ENCODE measurements around the gene CRYGN.

CRYGN gene

GRCh38 chr7:151405056-151405455 lies 34.9 kb downstream of the CRYGN start:
- Histone ChIP-seq H3K36me3 (ENCODE audit: control insufficient read depth, insufficient read depth, low read length) (no peaks in the 10 kb centered on the region), H3K9me3 (ENCODE audit: control insufficient read depth, insufficient read depth, low read length) (no peaks in the 10 kb centered on the region), H3K27ac (ENCODE audit: low read length) (no peak overlapping the region), H3K27me3 (ENCODE audit: control insufficient read depth, insufficient read depth, low read length) (no peaks in the 10 kb centered on the region), H3K4me3 (ENCODE audit: low read length) (no peak overlapping the region), H3K4me1 (ENCODE audit: control insufficient read depth, insufficient read depth, low read length) (peaks cover 9% of the 10 kb centered on the region)
- no peak for DNase-seq (ENCODE audit: low read depth, low spot score)
- WGBS (ENCODE audit: insufficient coverage, insufficient read length) = no CpG with 5 or more reads among the region's 9 CpGs

DNA sequence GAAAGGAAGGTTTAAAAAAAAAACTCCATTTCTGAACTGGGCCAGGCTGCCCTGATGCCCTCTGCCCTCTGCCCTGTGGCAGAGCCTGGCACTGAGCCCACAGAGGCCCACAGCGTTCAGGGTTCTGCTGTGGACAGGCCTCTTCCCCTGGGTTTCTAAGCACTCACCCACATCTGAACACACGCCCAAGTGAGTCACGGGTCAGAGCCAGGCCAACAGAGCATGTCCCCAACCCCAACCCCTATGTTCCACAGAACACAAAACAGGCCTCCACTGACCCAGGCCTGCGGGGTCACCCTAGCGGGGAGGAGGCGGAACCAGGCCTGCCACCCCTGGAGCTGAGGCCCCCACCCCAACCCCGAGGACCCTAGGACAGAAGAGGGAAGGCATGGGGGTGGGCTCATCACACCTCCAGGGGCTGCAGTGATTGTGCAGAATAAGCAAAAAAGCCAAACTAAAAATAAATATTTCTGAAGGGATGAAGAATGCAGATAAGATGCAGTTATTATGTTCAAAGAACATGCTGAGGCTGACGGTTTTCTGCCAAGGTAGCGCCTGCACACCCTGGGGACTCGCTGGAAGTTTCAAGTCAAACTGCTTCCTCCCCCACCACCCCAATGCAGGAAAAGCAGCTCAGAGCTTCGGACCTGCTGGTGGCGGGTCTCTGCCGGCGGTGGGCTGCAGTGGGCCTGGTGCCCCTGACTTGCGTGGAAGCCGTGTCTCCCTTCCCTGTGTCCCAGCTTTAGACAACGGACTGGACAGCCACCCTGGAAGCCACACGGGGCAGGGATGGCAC lies 35.5 kb downstream of the CRYGN start:
- DNase-seq (ENCODE audit: low read depth, low spot score) = no peak
- WGBS (ENCODE audit: insufficient coverage, insufficient read length) = no CpG with 5 or more reads among the region's 18 CpGs

DNA sequence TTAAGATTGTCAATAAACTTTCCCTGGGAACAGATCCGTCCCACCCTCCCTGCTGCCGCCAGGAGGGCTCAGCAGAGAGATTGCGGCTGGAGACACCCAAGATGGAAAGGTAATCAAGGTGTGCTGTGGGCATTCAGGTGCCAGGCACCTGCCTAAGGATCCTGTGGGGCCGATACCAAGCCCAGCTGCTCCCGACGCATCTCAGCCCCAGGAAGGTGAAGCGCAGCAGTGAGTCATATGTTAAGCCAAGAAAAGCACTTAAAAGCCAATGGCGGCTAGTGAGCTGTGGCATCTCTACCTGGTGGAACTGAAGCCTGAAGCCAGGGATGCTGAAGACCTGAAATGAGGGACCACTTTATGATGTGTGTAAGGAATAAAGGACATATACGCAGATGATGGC lies 36.2 kb downstream of the CRYGN start:
- H3K27ac ChIP-seq (ENCODE audit: low read length) = no peak overlapping the region
- peaks cover 9% of the 10 kb centered on the region for H3K4me1 ChIP-seq (ENCODE audit: control insufficient read depth, insufficient read depth, low read length)
- no peak for DNase-seq (ENCODE audit: low read depth, low spot score)
- H3K27me3 ChIP-seq (ENCODE audit: control insufficient read depth, insufficient read depth, low read length) = no peaks in the 10 kb centered on the region
- no CpG with 5 or more reads among the region's 9 CpGs for WGBS (ENCODE audit: insufficient coverage, insufficient read length)
- H3K36me3 ChIP-seq (ENCODE audit: control insufficient read depth, insufficient read depth, low read length) = no peaks in the 10 kb centered on the region
- H3K4me3 ChIP-seq (ENCODE audit: low read length) = no peak overlapping the region
- no peaks in the 10 kb centered on the region for H3K9me3 ChIP-seq (ENCODE audit: control insufficient read depth, insufficient read depth, low read length)

More for the DNA sequence above, 35.5 kb downstream of the CRYGN start:
- peaks cover 9% of the 10 kb centered on the region for H3K4me1 ChIP-seq (ENCODE audit: control insufficient read depth, insufficient read depth, low read length)
- H3K4me3 ChIP-seq (ENCODE audit: low read length) = no peak overlapping the region
- no peaks in the 10 kb centered on the region for H3K27me3 ChIP-seq (ENCODE audit: control insufficient read depth, insufficient read depth, low read length)
- H3K36me3 ChIP-seq (ENCODE audit: control insufficient read depth, insufficient read depth, low read length) = no peaks in the 10 kb centered on the region
- no peaks in the 10 kb centered on the region for H3K9me3 ChIP-seq (ENCODE audit: control insufficient read depth, insufficient read depth, low read length)
- H3K27ac ChIP-seq (ENCODE audit: low read length) = no peak overlapping the region

GRCh38 chr7:151402029-151402835 lies 37.7 kb downstream of the CRYGN start:
- Histone ChIP-seq H3K27ac (ENCODE audit: low read length) (no peak overlapping the region), H3K27me3 (ENCODE audit: control insufficient read depth, insufficient read depth, low read length) (no peaks in the 10 kb centered on the region), H3K4me1 (ENCODE audit: control insufficient read depth, insufficient read depth, low read length) (peaks cover 6% of the 10 kb centered on the region; the same call in 1 of the 2 replicates), H3K4me3 (ENCODE audit: low read length) (no peak overlapping the region), H3K36me3 (ENCODE audit: control insufficient read depth, insufficient read depth, low read length) (peaks cover 6% of the 10 kb centered on the region; the same call in 1 of the 2 replicates), H3K9me3 (ENCODE audit: control insufficient read depth, insufficient read depth, low read length) (no peaks in the 10 kb centered on the region)
- no CpG with 5 or more reads among the region's 16 CpGs for WGBS (ENCODE audit: insufficient coverage, insufficient read length)
- DNase-seq (ENCODE audit: low read depth, low spot score) = no peak

GRCh38 chr7:151400626-151401315 lies 39.2 kb downstream of the CRYGN start:
- H3K27ac ChIP-seq (ENCODE audit: low read length) = no peak overlapping the region
- peaks cover 6% of the 10 kb centered on the region; the same call in 1 of the 2 replicates for H3K36me3 ChIP-seq (ENCODE audit: control insufficient read depth, insufficient read depth, low read length)
- no peak overlapping the region for H3K4me3 ChIP-seq (ENCODE audit: low read length)
- no peaks in the 10 kb centered on the region for H3K9me3 ChIP-seq (ENCODE audit: control insufficient read depth, insufficient read depth, low read length)
- WGBS (ENCODE audit: insufficient coverage, insufficient read length) = no CpG with 5 or more reads among the region's 14 CpGs
- H3K27me3 ChIP-seq (ENCODE audit: control insufficient read depth, insufficient read depth, low read length) = no peaks in the 10 kb centered on the region
- peaks cover 5% of the 10 kb centered on the region; the same call in 1 of the 2 replicates for H3K4me1 ChIP-seq (ENCODE audit: control insufficient read depth, insufficient read depth, low read length)
- no peak for DNase-seq (ENCODE audit: low read depth, low spot score)

GRCh38 chr7:151399906-151400305 lies 40.0 kb downstream of the CRYGN start:
- H3K4me1 ChIP-seq (ENCODE audit: control insufficient read depth, insufficient read depth, low read length) = peaks cover 7% of the 10 kb centered on the region; the same call in 1 of the 2 replicates
- no peaks in the 10 kb centered on the region for H3K9me3 ChIP-seq (ENCODE audit: control insufficient read depth, insufficient read depth, low read length)
- WGBS (ENCODE audit: insufficient coverage, insufficient read length) = no CpG with 5 or more reads among the region's 14 CpGs
- peaks cover 6% of the 10 kb centered on the region; the same call in 1 of the 2 replicates for H3K36me3 ChIP-seq (ENCODE audit: control insufficient read depth, insufficient read depth, low read length)
- H3K27ac ChIP-seq (ENCODE audit: low read length) = no peak overlapping the region
- DNase-seq (ENCODE audit: low read depth, low spot score) = no peak
- H3K27me3 ChIP-seq (ENCODE audit: control insufficient read depth, insufficient read depth, low read length) = no peaks in the 10 kb centered on the region
- H3K4me3 ChIP-seq (ENCODE audit: low read length) = no peak overlapping the region

DNA sequence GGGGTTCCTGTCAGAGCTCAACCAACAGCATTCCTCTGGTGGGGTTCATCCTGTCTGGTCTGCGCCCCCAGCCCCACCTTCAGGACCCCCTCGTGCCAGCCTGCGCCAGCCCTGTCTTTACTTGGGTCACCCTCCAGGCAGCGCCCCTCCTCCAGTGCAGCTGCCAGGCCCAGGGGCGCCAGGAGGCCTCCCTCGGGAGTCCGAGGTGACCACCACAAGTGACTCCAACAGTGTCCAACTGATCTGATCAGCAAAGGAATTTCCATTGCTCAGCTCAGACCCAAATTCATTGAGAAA lies 40.7 kb downstream of the CRYGN start:
- Histone ChIP-seq H3K9me3 (ENCODE audit: control insufficient read depth, insufficient read depth, low read length) (no peaks in the 10 kb centered on the region), H3K4me3 (ENCODE audit: low read length) (no peak overlapping the region), H3K36me3 (ENCODE audit: control insufficient read depth, insufficient read depth, low read length) (peaks cover 6% of the 10 kb centered on the region; the same call in 1 of the 2 replicates), H3K27ac (ENCODE audit: low read length) (no peak overlapping the region), H3K27me3 (ENCODE audit: control insufficient read depth, insufficient read depth, low read length) (no peaks in the 10 kb centered on the region), H3K4me1 (ENCODE audit: control insufficient read depth, insufficient read depth, low read length) (peaks cover 5% of the 10 kb centered on the region; the same call in 1 of the 2 replicates)
- WGBS (ENCODE audit: insufficient coverage, insufficient read length) = no CpG with 5 or more reads among the region's 7 CpGs
- no peak for DNase-seq (ENCODE audit: low read depth, low spot score)

- Histone ChIP-seq H3K9me3 (ENCODE audit: control insufficient read depth, insufficient read depth, low read length) (no peaks in the 10 kb centered on the region), H3K4me1 (ENCODE audit: control insufficient read depth, insufficient read depth, low read length) (peaks cover 5% of the 10 kb centered on the region; the same call in 1 of the 2 replicates), H3K4me3 (ENCODE audit: low read length) (no peak overlapping the region), H3K27ac (ENCODE audit: low read length) (no peak overlapping the region), H3K36me3 (ENCODE audit: control insufficient read depth, insufficient read depth, low read length) (peaks cover 6% of the 10 kb centered on the region; the same call in 1 of the 2 replicates), H3K27me3 (ENCODE audit: control insufficient read depth, insufficient read depth, low read length) (no peaks in the 10 kb centered on the region)
- no peak for DNase-seq (ENCODE audit: low read depth, low spot score)
- 100% methylated on average over 7 of the region's 19 CpGs for WGBS (ENCODE audit: insufficient coverage, insufficient read length)
These were observed 41.3 kb downstream of the CRYGN start for GRCh38 chr7:151398446-151399304.

DNA sequence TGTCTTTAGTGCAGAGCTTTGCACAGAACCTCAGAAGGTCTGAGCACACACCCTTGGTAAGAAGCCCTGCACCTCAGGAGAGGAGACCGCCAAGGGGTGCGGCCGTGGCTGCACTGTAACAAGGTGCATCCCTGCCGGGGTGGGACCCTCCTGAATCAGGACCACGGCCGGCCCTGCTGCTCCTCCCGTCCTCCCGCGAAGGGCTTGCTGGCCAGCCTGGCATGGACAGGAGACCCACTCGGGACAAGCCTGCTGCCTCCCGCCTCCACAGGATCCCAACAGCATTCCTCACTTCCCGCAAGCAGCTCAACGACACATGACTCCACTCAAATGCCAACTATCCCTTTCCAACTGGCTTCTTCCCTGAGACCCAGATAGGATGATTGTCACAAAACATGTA lies 42.9 kb downstream of the CRYGN start:
- DNase-seq (ENCODE audit: low read depth, low spot score) = no peak
- Histone ChIP-seq H3K9me3 (ENCODE audit: control insufficient read depth, insufficient read depth, low read length) (no peaks in the 10 kb centered on the region), H3K4me3 (ENCODE audit: low read length) (no peak overlapping the region), H3K36me3 (ENCODE audit: control insufficient read depth, insufficient read depth, low read length) (peaks cover 6% of the 10 kb centered on the region; the same call in 1 of the 2 replicates), H3K27me3 (ENCODE audit: control insufficient read depth, insufficient read depth, low read length) (no peaks in the 10 kb centered on the region), H3K27ac (ENCODE audit: low read length) (no peak overlapping the region), H3K4me1 (ENCODE audit: control insufficient read depth, insufficient read depth, low read length) (peaks cover 5% of the 10 kb centered on the region; the same call in 1 of the 2 replicates)
- WGBS (ENCODE audit: insufficient coverage, insufficient read length) = no CpG with 5 or more reads among the region's 13 CpGs
